CD4-positive, alpha-beta T cell treated with Interleukin-6 at 100 ng/mL for 8 hours (primary cell): Measurements from ENCODE around the gene DDIT3.
A peak's percentile ranks its signal among the peaks of the same experiment; 100 is the strongest.

Source experiments
- DNase-seq: peaks from one replicate; pipeline ENCODE4 v3.0.0-alpha.2; 2020; ENCODE audit warnings: mixed read lengths, low spot score

DDIT3 gene

DNA sequence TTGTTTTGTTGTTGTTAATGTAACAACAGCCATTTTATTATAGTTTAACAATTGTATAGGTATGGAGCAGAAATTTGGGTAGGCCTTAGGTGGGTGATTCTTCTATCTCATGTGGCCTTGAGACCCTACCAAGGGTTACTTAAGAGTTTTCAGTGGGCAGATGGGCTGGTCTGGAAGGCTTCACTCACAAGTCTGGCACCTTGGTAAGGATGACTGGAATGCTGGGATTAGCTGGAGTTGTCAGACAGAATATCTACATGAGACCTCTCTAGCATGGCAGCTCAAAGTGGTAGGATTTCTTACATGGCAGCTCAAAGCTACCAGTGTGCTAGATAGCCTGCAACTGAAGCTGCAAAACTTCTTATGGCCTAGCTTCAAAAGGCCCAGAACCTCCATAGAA is 34.6 kb downstream of the DDIT3 start:
- DNase-seq: no peak

DNA sequence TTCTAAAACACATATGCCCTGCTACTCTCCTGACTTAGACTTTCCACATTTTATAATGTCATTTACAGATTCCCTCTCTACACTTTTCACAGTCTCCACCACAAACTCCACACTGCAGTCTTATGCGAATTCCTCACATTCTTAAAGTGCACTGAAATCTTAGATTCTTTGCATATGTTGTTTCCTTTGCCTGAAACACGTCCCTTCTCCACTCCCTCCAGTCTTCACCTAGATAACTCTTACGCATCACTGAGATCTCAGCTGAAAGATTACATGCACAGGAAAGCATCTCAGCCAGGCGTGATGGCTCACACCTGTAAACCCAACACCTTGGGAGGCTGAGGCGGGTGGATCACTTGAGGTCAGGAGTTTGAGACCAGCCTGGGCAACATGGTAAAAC is 36.8 kb downstream of the DDIT3 start:
- DNase-seq: no peak

DNA sequence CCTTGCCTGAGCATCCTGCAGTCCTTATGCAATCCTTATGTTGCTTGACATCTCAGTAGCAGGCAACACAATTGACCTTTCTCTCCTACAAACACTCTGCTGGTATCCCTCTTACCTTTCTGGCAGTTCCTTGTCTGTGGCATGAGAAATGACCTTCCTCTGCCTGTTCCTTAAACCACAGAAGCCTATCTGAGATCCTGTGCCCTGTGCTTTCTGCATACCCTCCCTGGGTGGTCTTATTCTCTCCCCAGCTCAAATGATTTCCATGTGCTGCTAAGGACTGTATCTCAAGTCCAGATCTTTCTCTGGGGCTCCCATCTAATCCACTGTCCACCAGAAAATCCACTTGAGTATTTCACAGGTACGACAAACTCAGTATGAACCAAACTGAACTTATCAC is 38.6 kb downstream of the DDIT3 start:
- no peak for DNase-seq

- DNase-seq: peak; percentile 75
These were observed 40.8 kb downstream of the DDIT3 start, which contains the start of gene ARHGAP9 for GRCh38 chr12:57479376-57480115. ARHGAP9 (minus strand) TSS chr12:57479866; CDS start chr12:57479406, 460 bp downstream.

- no peak for DNase-seq
These were observed 41.3 kb downstream of the DDIT3 start for GRCh38 chr12:57479043-57479375.

- peak; percentile 48 for DNase-seq
These were observed 42.3 kb downstream of the DDIT3 start for GRCh38 chr12:57477710-57478681.

- DNase-seq: peak; percentile 24
These were observed 43.2 kb downstream of the DDIT3 start for GRCh38 chr12:57476993-57477709.

GRCh38 chr12:57476162-57476992 is 43.9 kb downstream of the DDIT3 start:
- DNase-seq: peak; percentile 64

DNA sequence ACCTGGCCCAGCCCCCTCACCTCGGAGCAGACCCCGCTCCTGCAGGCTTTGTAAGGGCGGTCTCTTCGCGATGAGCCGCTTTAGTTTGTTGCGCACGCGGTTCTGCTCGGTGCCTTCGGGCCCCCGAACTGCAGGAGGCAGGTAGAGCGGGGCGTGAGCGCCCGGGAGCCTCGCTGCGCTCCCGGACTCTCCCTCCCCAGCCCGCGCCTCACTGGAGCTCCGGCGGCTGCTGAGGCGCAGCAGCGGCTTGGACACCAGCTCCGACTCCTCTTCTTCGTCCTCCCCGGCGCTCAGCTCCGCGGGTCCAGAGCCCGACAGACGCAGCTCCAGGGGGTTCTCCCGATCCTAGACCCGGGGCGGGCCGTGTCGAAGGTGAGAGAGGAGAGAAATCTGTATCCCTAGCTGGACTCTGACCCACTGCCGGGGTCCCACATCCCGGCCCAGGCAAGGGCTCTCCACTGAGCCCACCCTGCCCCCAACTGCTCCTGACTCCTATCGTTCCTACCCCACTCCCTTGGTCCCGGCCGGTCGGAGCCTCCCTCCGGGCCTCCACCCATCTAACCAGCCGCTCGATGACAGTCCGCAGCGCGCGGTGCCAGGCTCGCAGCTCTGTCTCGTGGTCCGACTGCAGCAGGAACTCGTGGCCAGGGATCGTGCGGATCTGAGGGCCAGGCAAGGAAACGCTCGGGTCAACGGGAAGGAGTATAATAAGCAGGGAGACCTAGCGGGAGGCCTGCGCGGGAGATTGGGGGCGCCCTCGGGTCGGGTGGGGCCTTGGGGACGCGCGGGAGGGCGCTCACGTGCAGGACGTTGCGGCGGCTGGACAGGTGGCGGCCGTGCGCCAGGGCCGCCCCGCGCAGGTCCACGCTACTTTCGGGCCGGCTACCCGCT is 44.8 kb downstream of the DDIT3 start:
- DNase-seq: no peak

DNA sequence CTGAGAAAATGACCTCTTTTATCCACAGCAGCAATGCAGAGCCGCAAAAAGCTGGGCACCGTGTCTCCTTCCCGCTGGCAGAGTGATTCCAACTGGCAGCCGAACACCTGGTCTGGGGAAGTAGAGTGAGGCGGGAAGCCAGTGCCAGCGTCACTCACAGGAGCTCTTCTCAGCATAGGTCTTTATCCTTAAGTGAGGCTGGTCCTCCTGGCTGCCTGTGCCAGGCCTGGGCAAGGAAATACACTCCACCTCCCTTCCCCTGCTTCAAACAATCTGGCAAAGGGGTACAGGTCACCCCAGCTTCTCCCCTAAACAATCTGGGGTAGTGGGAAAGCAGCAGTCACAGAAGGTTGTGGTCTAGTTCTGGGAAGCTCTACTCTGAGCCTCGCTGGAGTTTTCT is 45.5 kb downstream of the DDIT3 start:
- no peak for DNase-seq

DNA sequence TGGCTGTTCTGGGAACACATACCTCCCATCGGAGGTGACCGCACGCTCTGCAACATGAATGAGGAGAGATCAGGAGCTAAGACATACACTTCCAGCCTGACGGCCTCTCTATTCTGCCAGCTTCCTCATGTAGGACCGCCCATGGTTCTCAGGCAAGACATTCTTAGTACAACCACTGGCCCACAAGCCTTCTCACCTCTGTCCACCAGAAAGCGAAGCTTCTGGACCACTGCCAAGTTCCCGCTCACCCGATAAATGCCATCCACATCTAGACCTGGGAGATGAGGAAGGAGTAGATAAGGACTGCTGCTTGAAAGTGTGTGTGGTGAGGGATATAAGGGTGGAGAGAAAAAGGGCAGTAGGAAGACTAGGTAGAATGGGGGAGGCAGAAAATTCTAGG is 45.9 kb downstream of the DDIT3 start:
- DNase-seq: no peak

DNA sequence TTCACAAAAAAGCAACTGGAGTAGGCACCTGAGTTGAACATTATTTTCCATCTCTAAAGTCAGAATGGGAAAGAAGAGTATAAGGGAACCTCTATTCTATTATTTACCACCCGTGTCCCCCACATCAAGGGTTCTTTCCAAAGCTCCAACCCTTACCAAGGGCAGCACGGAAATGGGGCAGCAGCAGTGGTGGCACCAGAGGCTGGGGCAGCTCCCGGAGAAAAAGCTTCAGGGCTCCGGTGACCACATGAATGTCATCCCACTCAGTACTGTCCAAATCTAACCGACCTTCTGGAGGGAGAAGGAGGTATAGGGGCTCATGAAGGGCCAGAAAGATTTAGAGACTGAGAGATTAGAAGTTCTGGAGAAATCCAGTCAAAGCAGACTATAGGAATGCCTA is 46.4 kb downstream of the DDIT3 start:
- no peak for DNase-seq

DNA sequence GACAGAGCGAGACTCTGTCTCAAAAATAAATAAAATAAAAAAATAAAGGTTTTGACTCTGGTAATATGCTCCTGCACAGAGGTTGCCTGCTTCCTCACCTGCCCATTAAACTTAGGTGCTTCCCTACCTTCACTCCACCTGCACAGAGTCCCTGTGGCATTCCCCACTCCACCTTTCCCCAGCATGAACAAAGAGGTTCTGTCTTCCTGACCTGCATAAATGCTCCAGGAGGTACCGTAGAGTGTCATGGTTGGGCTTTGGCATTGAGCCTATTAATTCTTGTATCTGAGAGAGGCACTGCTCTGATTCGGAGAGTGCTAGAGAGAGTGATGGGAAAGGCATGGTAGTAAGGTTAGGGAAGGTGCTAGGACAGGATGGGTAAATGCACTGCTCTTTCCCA is 46.9 kb downstream of the DDIT3 start:
- DNase-seq: no peak

- DNase-seq: no peak
These were observed 47.9 kb downstream of the DDIT3 start for GRCh38 chr12:57472391-57472790.

DNA sequence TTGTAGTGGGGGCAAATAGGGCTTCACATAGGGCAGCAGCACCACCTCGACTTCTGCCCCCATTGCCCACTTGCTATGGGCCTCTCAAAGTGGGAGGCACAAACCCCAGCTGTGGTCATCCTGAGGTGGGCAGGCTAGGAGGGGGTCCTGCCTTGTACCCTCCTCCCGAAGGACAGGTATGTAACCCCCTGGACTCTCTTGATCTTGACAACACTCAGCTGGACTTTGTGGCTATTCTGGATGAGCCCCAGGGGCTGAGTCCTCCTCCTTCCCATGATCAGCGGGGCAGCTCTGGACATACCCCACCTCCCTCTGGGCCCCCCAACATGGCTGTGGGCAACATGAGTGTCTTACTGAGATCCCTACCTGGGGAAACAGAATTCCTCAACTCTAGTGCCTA is 48.7 kb downstream of the DDIT3 start:
- DNase-seq: no peak

- DNase-seq: no peak
These were observed 49.2 kb downstream of the DDIT3 start for GRCh38 chr12:57470970-57471656.

DNA sequence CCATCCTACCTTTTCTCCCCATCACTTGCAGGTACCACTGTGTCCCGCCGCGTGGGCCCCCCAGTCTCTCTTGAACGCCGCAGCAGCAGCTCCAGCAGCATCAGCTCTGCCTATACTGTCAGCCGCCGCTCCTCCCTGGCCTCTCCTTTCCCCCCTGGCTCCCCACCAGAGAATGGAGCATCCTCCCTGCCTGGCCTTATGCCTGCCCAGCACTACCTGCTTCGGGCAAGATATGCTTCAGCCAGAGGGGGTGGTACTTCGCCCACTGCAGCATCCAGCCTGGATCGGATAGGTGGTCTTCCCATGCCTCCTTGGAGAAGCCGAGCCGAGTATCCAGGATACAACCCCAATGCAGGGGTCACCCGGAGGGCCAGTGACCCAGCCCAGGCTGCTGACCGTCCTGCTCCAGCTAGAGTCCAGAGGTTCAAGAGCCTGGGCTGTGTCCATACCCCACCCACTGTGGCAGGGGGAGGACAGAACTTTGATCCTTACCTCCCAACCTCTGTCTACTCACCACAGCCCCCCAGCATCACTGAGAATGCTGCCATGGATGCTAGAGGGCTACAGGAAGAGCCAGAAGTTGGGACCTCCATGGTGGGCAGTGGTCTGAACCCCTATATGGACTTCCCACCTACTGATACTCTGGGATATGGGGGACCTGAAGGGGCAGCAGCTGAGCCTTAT is 49.9 kb downstream of the DDIT3 start:
- DNase-seq: no peak

DNA sequence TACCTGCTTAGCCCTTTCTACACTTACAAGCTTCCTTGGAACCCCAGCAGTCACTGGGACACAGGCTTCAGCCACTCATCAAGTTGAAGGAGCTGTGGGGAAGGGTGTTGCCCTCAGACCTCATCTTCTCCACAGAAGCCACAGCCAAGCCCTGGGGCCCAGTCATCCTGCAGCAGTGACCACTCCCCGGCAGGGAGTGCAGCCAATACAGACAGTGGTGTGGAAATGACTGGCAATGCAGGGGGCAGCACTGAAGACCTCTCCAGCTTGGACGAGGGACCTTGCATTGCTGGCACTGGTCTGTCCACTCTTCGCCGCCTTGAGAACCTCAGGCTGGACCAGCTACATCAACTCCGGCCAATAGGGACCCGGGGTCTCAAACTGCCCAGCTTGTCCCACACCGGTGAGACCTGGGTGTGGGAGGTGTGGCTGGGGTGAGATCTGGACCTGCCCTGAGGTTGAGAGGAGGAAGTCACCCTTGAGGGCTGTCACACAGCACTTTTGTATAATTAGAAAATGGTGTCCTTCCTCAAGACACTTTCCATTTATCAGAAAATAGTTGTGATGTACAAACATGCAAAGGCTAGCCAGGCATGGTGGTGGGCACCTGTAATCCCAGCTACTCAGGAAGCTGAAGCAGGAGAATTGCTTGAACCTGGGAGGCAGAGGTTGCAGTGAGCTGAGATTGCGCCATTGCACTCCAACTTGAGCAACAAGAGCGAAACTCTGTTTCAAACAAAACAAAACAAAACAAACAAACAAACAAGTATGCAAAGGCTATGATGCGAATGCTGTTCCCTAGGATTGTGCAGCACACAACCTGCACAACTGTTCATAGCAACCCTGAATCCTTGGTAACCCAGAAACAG is 50.8 kb downstream of the DDIT3 start:
- no peak for DNase-seq
